H1 (cell line): ENCODE results near the gene MUC22. TPM values are rescaled to one million over a fixed set of nuclear protein-coding genes. Genes with fewer than 3 reads are reported as not detected.

Experiments
- CTCF ChIA-PET: fragments of 300-600 bp; sonication (Branson Sonifier 250); formaldehyde crosslinking; loops from one replicate; lab custom pipeline; 2021; ENCODE audit not compliant: partially characterized antibody; lab: Charles Lee
- POLR2A ChIA-PET: fragments of 300-600 bp; sonication (Branson Sonifier 250); formaldehyde crosslinking; loops from one replicate; lab custom pipeline; 2021; ENCODE audit warnings: inconsistent platforms; ENCODE audit not compliant: partially characterized antibody; lab: Charles Lee
- DNase-seq, 2 experiments: peaks; one replicate each; pipeline versions ENCODE4 v3.0.0 to v3.0.0-alpha.2; 2010 to 2022; ENCODE audit warnings: low spot score in 2 of 2, low read depth in 1 of 2, mixed read lengths in 1 of 2
- FAIRE-seq: peaks from 2 replicates; lab custom pipeline; 2011; peaks lifted over from hg19 to GRCh38; lab: Jason Lieb, UNC
- H2AFZ ChIP-seq: 2 replicates; pipeline ENCODE4 v1.8.1; 2012; ENCODE audit warnings: low read length, inconsistent platforms
- H2AK5ac ChIP-seq: 2 replicates; pipeline ENCODE4 v1.6.1; 2013; ENCODE audit warnings: low read depth, low read length
- H2BK120ac ChIP-seq: replicated peaks from 2 replicates; pipeline ENCODE3; 2013; ENCODE audit warnings: low read depth, low read length, inconsistent platforms
- H2BK12ac ChIP-seq: 2 replicates; pipeline ENCODE4 v1.6.1; 2013; ENCODE audit warnings: low read depth, low read length
- H2BK15ac ChIP-seq: 2 replicates; pipeline ENCODE4 v1.6.1; 2013; ENCODE audit warnings: low read length
- H2BK20ac ChIP-seq: 2 replicates; pipeline ENCODE4 v1.6.1; 2013; ENCODE audit warnings: low read length
- H2BK5ac ChIP-seq: 2 replicates; pipeline ENCODE4 v1.6.1; 2013; ENCODE audit warnings: low read depth, low read length
- H3K14ac ChIP-seq: 2 replicates; pipeline ENCODE4 v1.6.1; 2013; ENCODE audit warnings: inconsistent platforms; ENCODE audit not compliant: insufficient read length
- H3K18ac ChIP-seq: 2 replicates; pipeline ENCODE4 v1.6.1; 2013; ENCODE audit warnings: low read length; ENCODE audit errors: extremely low read depth
- H3K23ac ChIP-seq: 2 replicates; pipeline ENCODE4 v1.6.1; 2013; ENCODE audit warnings: inconsistent platforms; ENCODE audit not compliant: insufficient read length
- H3K23me2 ChIP-seq: 2 replicates; pipeline ENCODE4 v1.6.1; 2013; ENCODE audit warnings: low read depth, low read length
- H3K27ac ChIP-seq: 2 replicates; pipeline ENCODE4 v1.6.1; 2011; ENCODE audit warnings: low read depth, low read length, inconsistent platforms
- H3K27me3 ChIP-seq, 4 experiments: replicated peaks in 1 of 4; 1 replicate in 1 of 4; 2 replicates in 3 of 4; pipeline versions ENCODE4 v1.6.1 to v1.8.1; 2011 to 2013; ENCODE audit warnings: low read length in 3 of 4, mild to moderate bottlenecking in 3 of 4, inconsistent platforms in 2 of 4, mixed read lengths in 2 of 4, moderate library complexity in 1 of 4; ENCODE audit not compliant: control insufficient read depth in 3 of 4, insufficient read depth in 3 of 4; ENCODE audit errors: extremely low read depth in 1 of 4
- H3K36me3 ChIP-seq, 4 experiments: 2 replicates each; pipeline versions ENCODE4 v1.6.1 to v1.8.1; 2011 to 2013; ENCODE audit warnings: mild to moderate bottlenecking in 4 of 4, low read length in 3 of 4, moderate library complexity in 2 of 4, control low read depth in 1 of 4, inconsistent platforms in 1 of 4; ENCODE audit not compliant: insufficient read depth in 4 of 4, control insufficient read depth in 2 of 4
- H3K4ac ChIP-seq: replicated peaks from 2 replicates; pipeline ENCODE3; 2013; ENCODE audit warnings: low read length, low read depth, mixed read lengths, inconsistent platforms; ENCODE audit not compliant: insufficient read length
- H3K4me1 ChIP-seq, 4 experiments: replicated peaks in 1 of 4; 1 replicate in 1 of 4; 2 replicates in 3 of 4; pipeline versions ENCODE4 v1.6.1 to v1.8.1; 2011 to 2013; ENCODE audit warnings: low read length in 3 of 4, inconsistent platforms in 2 of 4, mixed read lengths in 1 of 4; ENCODE audit not compliant: insufficient read depth in 4 of 4, control insufficient read depth in 3 of 4
- H3K4me2 ChIP-seq, 2 experiments: 2 replicates each; pipeline versions ENCODE4 v1.6.1 to v1.8.1; 2011 to 2013; ENCODE audit warnings: low read depth in 2 of 2, low read length in 2 of 2, control low read depth in 1 of 2, inconsistent platforms in 1 of 2, mild to moderate bottlenecking in 1 of 2; ENCODE audit not compliant: insufficient read depth in 1 of 2
- H3K4me3 ChIP-seq, 4 experiments: fragments of 200-600, 300-600 bp in 1 of 4; sonication (generic), shearing (Covaris generic), sonication (Bioruptor Twin) in 1 of 4; 2 replicates each; pipeline versions ENCODE4 v1.5.1 to v1.8.1; 2011 to 2016; ENCODE audit warnings: low read length in 4 of 4, low read depth in 3 of 4, control low read depth in 2 of 4, inconsistent platforms in 2 of 4, mild to moderate bottlenecking in 2 of 4, mixed read lengths in 1 of 4, moderate library complexity in 1 of 4; ENCODE audit not compliant: insufficient read depth in 2 of 4; ENCODE audit errors: extremely low read depth in 1 of 4
- H3K56ac ChIP-seq: replicated peaks from 2 replicates; pipeline ENCODE3; 2013; ENCODE audit warnings: low read depth, mild to moderate bottlenecking, mixed read lengths, low read length, inconsistent platforms; ENCODE audit not compliant: insufficient read length
- H3K79me1 ChIP-seq: 2 replicates; pipeline ENCODE4 v1.6.1; 2013; ENCODE audit warnings: low read depth, low read length, control low read depth
- H3K79me2 ChIP-seq, 2 experiments: 2 replicates each; pipeline versions ENCODE4 v1.6.1 to v1.8.1; 2012 to 2013; ENCODE audit warnings: low read length in 2 of 2, mild to moderate bottlenecking in 2 of 2, inconsistent platforms in 1 of 2; ENCODE audit not compliant: insufficient read depth in 2 of 2, control insufficient read depth in 1 of 2
- H3K9ac ChIP-seq, 4 experiments: replicated peaks in 1 of 4; 1 replicate in 1 of 4; 2 replicates in 3 of 4; pipeline versions ENCODE4 v1.6.1 to v1.8.1; 2011 to 2013; ENCODE audit warnings: low read depth in 3 of 4, low read length in 3 of 4, control low read depth in 2 of 4, mild to moderate bottlenecking in 2 of 4, moderate library complexity in 2 of 4, inconsistent platforms in 1 of 4; ENCODE audit errors: extremely low read depth in 1 of 4
- H3K9me3 ChIP-seq, 2 experiments: 2 replicates each; pipeline versions ENCODE4 v1.6.1 to v1.8.1; 2012 to 2013; ENCODE audit warnings: mild to moderate bottlenecking in 2 of 2, moderate library complexity in 2 of 2, control low read depth in 1 of 2, inconsistent platforms in 1 of 2, low read depth in 1 of 2, low read length in 1 of 2, mixed read lengths in 1 of 2; ENCODE audit not compliant: insufficient read depth in 2 of 2
- H4K20me1 ChIP-seq, 2 experiments: replicated peaks in 1 of 2; 2 replicates each; pipeline versions ENCODE3 to v1.8.1; 2011 to 2013; ENCODE audit warnings: inconsistent platforms in 2 of 2, low read length in 2 of 2, mild to moderate bottlenecking in 1 of 2; ENCODE audit not compliant: insufficient read depth in 2 of 2, control insufficient read depth in 1 of 2
- H4K5ac ChIP-seq: 2 replicates; pipeline ENCODE4 v1.6.1; 2013; ENCODE audit warnings: low read length, low read depth, mixed read lengths, inconsistent platforms; ENCODE audit not compliant: insufficient read length
- H4K8ac ChIP-seq: 2 replicates; pipeline ENCODE4 v1.8.0; 2013; ENCODE audit warnings: mild to moderate bottlenecking, moderate library complexity, low read length, inconsistent platforms; ENCODE audit not compliant: insufficient read depth; ENCODE audit errors: extremely low read depth
- H4K91ac ChIP-seq: replicated peaks from 2 replicates; pipeline ENCODE3; 2013; ENCODE audit warnings: low read length, mixed read lengths, inconsistent platforms; ENCODE audit not compliant: insufficient read length
- CEBPB ChIP-seq: IDR thresholded peaks from 2 replicates; pipeline ENCODE4 v1.6.1; 2012; ENCODE audit warnings: low read depth, low read length
- NRF1 ChIP-seq: IDR thresholded peaks from 2 replicates; pipeline ENCODE4 v1.6.1; 2011; ENCODE audit warnings: mild to moderate bottlenecking, low read depth, low read length, improper control_type of control experiment
- POLR2AphosphoS5 ChIP-seq: IDR thresholded peaks from 2 replicates; pipeline ENCODE4 v1.6.1; 2011; ENCODE audit warnings: low read depth, low read length
- RNF2 ChIP-seq: fragments of 200-900, 300-1000 bp; sonication (generic); IDR thresholded peaks from 2 replicates; pipeline ENCODE4 v1.7.1; 2016; ENCODE audit warnings: borderline replicate concordance, low read depth, mild to moderate bottlenecking, antibody characterized with exemption, low read length; ENCODE audit not compliant: poor library complexity, severe bottlenecking; ENCODE audit errors: missing control alignments
- SP4 ChIP-seq: IDR thresholded peaks from 2 replicates; pipeline ENCODE4 v1.6.1; 2012; ENCODE audit warnings: low read length, inconsistent platforms
- TAF1 ChIP-seq: IDR thresholded peaks from 2 replicates; pipeline ENCODE4 v1.6.1; 2011; ENCODE audit warnings: mild to moderate bottlenecking, low read depth, low read length
- WGBS, 2 experiments: shearing (Covaris generic) in 1 of 2; methylation state at CpG; one replicate each; pipeline versions ENCODE4 v1.1.6 to v1.1.7; 2013 to 2015; ENCODE audit warnings: low lambda C conversion rate in 2 of 2, mixed read lengths in 2 of 2, inconsistent platforms in 1 of 2, low coverage in 1 of 2, missing lambda C conversion rate in 1 of 2; ENCODE audit not compliant: insufficient replicate concordance in 2 of 2, insufficient coverage in 1 of 2, insufficient read length in 1 of 2; ENCODE audit errors: extremely low coverage in 1 of 2, missing lambda C conversion rate in 1 of 2; 5-methylcytosine and 5-hydroxymethylcytosine counted together
- polyA plus RNA-seq, 7 experiments: library from polyadenylated mRNA; depleted of rRNA in 3 of 7; stranded (reverse) in 5 of 7; unstranded in 2 of 7; fragments of >200 nt in 5 of 7; fragments of 200-250 nt in 2 of 7; gene quantifications; 1 replicate in 5 of 7; 2 replicates in 1 of 7; 4 replicates in 1 of 7; pipeline versions ENCODE4 v1.2.1 to v1.2.3, GENCODE V29; 2011 to 2013; ENCODE audit warnings: missing spikeins in 2 of 7, mixed read lengths in 2 of 7
- total RNA-seq: library from RNA; stranded (reverse); fragmentation: NEBNext Ultra II Directional; extraction: Animal tissue kit (Norgen Biotek cat#: 25700); gene quantifications from 2 replicates; pipeline ENCODE4 v1.2.1, GENCODE V29; 2021

Gene MUC22
- total and polyA plus RNA-seq, 2 of the 8 experiments (the other 6 are each of a cell fraction or from before 2014, with no cell fraction given), result 0.02 TPM; not detected in 1

GRCh38 chr6:30987304-30987703 is 23.0 kb upstream of the MUC22 start:
- Histone ChIP-seq H3K27me3 (no peaks in the 10 kb centered on the region), H3K14ac (no peak overlapping the region), H2BK5ac (no peak overlapping the region)
- FAIRE-seq (no peak), DNase-seq (no peak)
- no peak for TF ChIP-seq TAF1
- TF ChIP-seq RNF2, result no peak
- no peak for TF ChIP-seq CEBPB
- TF ChIP-seq POLR2AphosphoS5, result no peak
- no peak for TF ChIP-seq NRF1
- no peak for TF ChIP-seq SP4
- TF ChIP-seq, all 59 proteins: peak for 0
- Histone ChIP-seq H4K20me1 (no peaks in the 10 kb centered on the region), H3K9me3 (no peaks in the 10 kb centered on the region), H4K5ac (no peak overlapping the region), H2BK20ac (no peak overlapping the region), H3K27ac (no peak overlapping the region), H3K4me3 (no peak overlapping the region), H3K18ac (no peak overlapping the region), H3K79me2 (no peaks in the 10 kb centered on the region), H2AFZ (no peak overlapping the region), H4K8ac (no peak overlapping the region), H3K9ac (no peak overlapping the region), H2BK12ac (no peak overlapping the region), H4K91ac (no peak overlapping the region), H2BK120ac (no peak overlapping the region), H3K36me3 (no peaks in the 10 kb centered on the region), H3K56ac (no peak overlapping the region), H2AK5ac (no peak overlapping the region), H3K23ac (no peak overlapping the region), H3K23me2 (no peaks in the 10 kb centered on the region), H3K4ac (no peak overlapping the region), H3K4me1 (peaks cover 0 to 2% (median 1%) of the 10 kb centered on the region in 4 experiments; a peak in 3 of 7 replicates), H3K4me2 (no peak overlapping the region), H2BK15ac (no peak overlapping the region), H3K79me1 (no peaks in the 10 kb centered on the region)
- CTCF ChIA-PET, result interaction anchor here (2.1 kb wide), 1 partner anchor 54 kb away, joined by 5 read pairs; no protein-coding TSS in a partner anchor
- WGBS, 2 experiments, result 90% methylated on average over 6 of the region's 6 CpGs; no CpG with 5 or more reads in 1 of the 2 experiments
- POLR2A ChIA-PET, result interaction anchor here (1.3 kb wide), 1 partner anchor 16 kb away, joined by 3 read pairs; no protein-coding TSS in a partner anchor
